SK-N-SH (cell line): ENCODE measurements around the gene ADCY4.

ENCODE experiments used
- CTCF ChIP-seq: fragments of 200-600 bp; sonication (generic); IDR thresholded peaks from 2 replicates; pipeline ENCODE4 v1.6.1; 2017; ENCODE audit warnings: antibody characterized with exemption, mild to moderate bottlenecking, moderate library complexity
- EP300 ChIP-seq, 2 experiments: IDR thresholded peaks; 2 replicates each; pipeline versions ENCODE4 v1.4.0 to v1.6.1; 2012; ENCODE audit warnings: borderline replicate concordance in 1 of 2, low read depth in 1 of 2, low read length in 1 of 2
- EZH2phosphoT487 ChIP-seq: fragments of 200-600 bp; sonication (generic); IDR thresholded peaks from 2 replicates; pipeline ENCODE4 v1.6.1; 2017; ENCODE audit warnings: low read depth, mixed run types, mild to moderate bottlenecking, antibody characterized with exemption, moderate library complexity, borderline replicate concordance
- GABPA ChIP-seq: IDR thresholded peaks from 2 replicates; pipeline ENCODE4 v1.4.0; 2012; ENCODE audit warnings: low read depth, mild to moderate bottlenecking
- JUND ChIP-seq: IDR thresholded peaks from 2 replicates; pipeline ENCODE4 v1.4.0; 2012
- POLR2AphosphoS5 ChIP-seq: IDR thresholded peaks from 2 replicates; pipeline ENCODE4 v1.6.1; 2012; ENCODE audit warnings: low read depth, low read length
- YY1 ChIP-seq: IDR thresholded peaks from 2 replicates; pipeline ENCODE4 v1.4.0; 2012; ENCODE audit warnings: low read depth, mild to moderate bottlenecking

- TF ChIP-seq EP300 (IDR thresholded peaks at IDR 0.05; ENCODE audit: borderline replicate concordance in 1 of 2, low read depth in 1 of 2, low read length in 1 of 2) (no peak), GABPA (no peak), CTCF (no peak), EZH2phosphoT487 (no peak), POLR2AphosphoS5 (no peak), JUND (no peak), YY1 (no peak)
Observed at GRCh38 chr14:24307156-24307574, 27.7 kb downstream of the ADCY4 start.
